ENCODE measurements around the gene SLC16A10.
"Not testable (repeated sequence)": the region's sequence is repeated elsewhere in the genome, so short reads cannot be mapped to it uniquely, and the experiment has no call there.

SLC16A10 gene

GRCh38 chr6:111069382-111070104, 17.8 kb upstream of the SLC16A10 start:
- Mint-ChIP-seq H3K36me3 (ENCODE audit: low read depth) (no peaks in the 10 kb centered on the region), H3K4me1 (ENCODE audit: low read depth) (peaks cover 2% of the 10 kb centered on the region), H3K27me3 (ENCODE audit: low read depth) (peaks cover 27% of the 10 kb centered on the region), H3K4me3 (no peak overlapping the region), H3K9me3 (no peaks in the 10 kb centered on the region), H3K27ac (no peak overlapping the region)
- DNase-seq (ENCODE audit: low spot score), result no peak

- no peaks in the 10 kb centered on the region for H3K9me3 Mint-ChIP-seq
- no peak overlapping the region for H3K4me3 Mint-ChIP-seq
- H3K27ac Mint-ChIP-seq, result no peak overlapping the region
- no peaks in the 10 kb centered on the region for H3K36me3 Mint-ChIP-seq (ENCODE audit: low read depth)
- H3K27me3 Mint-ChIP-seq (ENCODE audit: low read depth), result peaks cover 34% of the 10 kb centered on the region
- no peak for DNase-seq (ENCODE audit: low spot score)
- H3K4me1 Mint-ChIP-seq (ENCODE audit: low read depth), result peaks cover 2% of the 10 kb centered on the region
These were observed 16.9 kb upstream of the SLC16A10 start for GRCh38 chr6:111070105-111071005.

- Mint-ChIP-seq H3K27me3 (ENCODE audit: low read depth) (peaks cover 32% of the 10 kb centered on the region), H3K27ac (no peak overlapping the region), H3K36me3 (ENCODE audit: low read depth) (no peaks in the 10 kb centered on the region), H3K4me3 (no peak overlapping the region), H3K4me1 (ENCODE audit: low read depth) (no peaks in the 10 kb centered on the region), H3K9me3 (no peaks in the 10 kb centered on the region)
- no peak for DNase-seq (ENCODE audit: low spot score)
These were observed 14.4 kb upstream of the SLC16A10 start for GRCh38 chr6:111072801-111073360.

- Mint-ChIP-seq H3K27ac (no peak overlapping the region), H3K4me1 (ENCODE audit: low read depth) (no peaks in the 10 kb centered on the region), H3K36me3 (ENCODE audit: low read depth) (no peaks in the 10 kb centered on the region), H3K4me3 (no peak overlapping the region), H3K9me3 (no peaks in the 10 kb centered on the region), H3K27me3 (ENCODE audit: low read depth) (peaks cover 32% of the 10 kb centered on the region)
- no peak for DNase-seq (ENCODE audit: low spot score)
These were observed 13.0 kb upstream of the SLC16A10 start for GRCh38 chr6:111074311-111074710.

- no peak overlapping the region for H3K27ac Mint-ChIP-seq
- DNase-seq (ENCODE audit: low spot score), result no peak
- no peaks in the 10 kb centered on the region for H3K36me3 Mint-ChIP-seq (ENCODE audit: low read depth)
- H3K4me1 Mint-ChIP-seq (ENCODE audit: low read depth), result no peaks in the 10 kb centered on the region
- H3K27me3 Mint-ChIP-seq (ENCODE audit: low read depth), result peaks cover 25% of the 10 kb centered on the region
- no peak overlapping the region for H3K4me3 Mint-ChIP-seq
- H3K9me3 Mint-ChIP-seq, result no peaks in the 10 kb centered on the region
These were observed 11.1 kb upstream of the SLC16A10 start for GRCh38 chr6:111076024-111076695.

- Mint-ChIP-seq H3K4me1 (ENCODE audit: low read depth) (no peaks in the 10 kb centered on the region), H3K9me3 (no peaks in the 10 kb centered on the region), H3K36me3 (ENCODE audit: low read depth) (no peaks in the 10 kb centered on the region), H3K27ac (no peak overlapping the region), H3K4me3 (no peak overlapping the region), H3K27me3 (ENCODE audit: low read depth) (no peaks in the 10 kb centered on the region)
- no peak for DNase-seq (ENCODE audit: low spot score)
These were observed 6.6 kb upstream of the SLC16A10 start for GRCh38 chr6:111080698-111081097.

GRCh38 chr6:111086685-111087084, 618 bp upstream of the SLC16A10 start:
- H3K36me3 Mint-ChIP-seq (ENCODE audit: low read depth), result no peaks in the 10 kb centered on the region
- peak overlapping the region; percentile 63 for H3K4me3 Mint-ChIP-seq
- DNase-seq (ENCODE audit: low spot score), result no peak
- H3K27me3 Mint-ChIP-seq (ENCODE audit: low read depth), result peaks cover 14% of the 10 kb centered on the region
- peaks cover 20% of the 10 kb centered on the region for H3K4me1 Mint-ChIP-seq (ENCODE audit: low read depth)
- no peak overlapping the region for H3K27ac Mint-ChIP-seq
- no peaks in the 10 kb centered on the region for H3K9me3 Mint-ChIP-seq

GRCh38 chr6:111087871-111088667, 766 bp downstream of the SLC16A10 start:
- Mint-ChIP-seq H3K4me1 (ENCODE audit: low read depth) (peaks cover 20% of the 10 kb centered on the region), H3K27ac (peak overlapping the region; percentile 37), H3K4me3 (peak overlapping the region; percentile 83), H3K27me3 (ENCODE audit: low read depth) (peaks cover 14% of the 10 kb centered on the region), H3K9me3 (no peaks in the 10 kb centered on the region), H3K36me3 (ENCODE audit: low read depth) (no peaks in the 10 kb centered on the region)
- DNase-seq (ENCODE audit: low spot score), result peak; percentile 39

- Mint-ChIP-seq H3K27me3 (ENCODE audit: low read depth) (peaks cover 14% of the 10 kb centered on the region), H3K4me1 (ENCODE audit: low read depth) (peaks cover 20% of the 10 kb centered on the region), H3K4me3 (peak overlapping the region; percentile 83), H3K36me3 (ENCODE audit: low read depth) (no peaks in the 10 kb centered on the region), H3K27ac (no peak overlapping the region), H3K9me3 (no peaks in the 10 kb centered on the region)
- no peak for DNase-seq (ENCODE audit: low spot score)
These were observed 1.3 kb downstream of the SLC16A10 start for GRCh38 chr6:111088668-111089003.

GRCh38 chr6:111090766-111091165, 3.5 kb downstream of the SLC16A10 start:
- H3K4me3 Mint-ChIP-seq, result no peak overlapping the region
- H3K27ac Mint-ChIP-seq, result no peak overlapping the region
- peaks cover 20% of the 10 kb centered on the region for H3K4me1 Mint-ChIP-seq (ENCODE audit: low read depth)
- no peaks in the 10 kb centered on the region for H3K9me3 Mint-ChIP-seq
- no peaks in the 10 kb centered on the region for H3K36me3 Mint-ChIP-seq (ENCODE audit: low read depth)
- peaks cover 16% of the 10 kb centered on the region for H3K27me3 Mint-ChIP-seq (ENCODE audit: low read depth)
- no peak for DNase-seq (ENCODE audit: low spot score)

GRCh38 chr6:111091987-111092386, 4.7 kb downstream of the SLC16A10 start:
- DNase-seq (ENCODE audit: low spot score), result no peak
- H3K27me3 Mint-ChIP-seq (ENCODE audit: low read depth), result peaks cover 12% of the 10 kb centered on the region
- no peak overlapping the region for H3K27ac Mint-ChIP-seq
- H3K36me3 Mint-ChIP-seq (ENCODE audit: low read depth), result no peaks in the 10 kb centered on the region
- H3K4me3 Mint-ChIP-seq, result no peak overlapping the region
- peaks cover 16% of the 10 kb centered on the region for H3K4me1 Mint-ChIP-seq (ENCODE audit: low read depth)
- H3K9me3 Mint-ChIP-seq, result no peaks in the 10 kb centered on the region

- H3K4me3 Mint-ChIP-seq; H3K27me3 Mint-ChIP-seq (ENCODE audit: low read depth); H3K4me1 Mint-ChIP-seq (ENCODE audit: low read depth); DNase-seq (ENCODE audit: low spot score); H3K27ac Mint-ChIP-seq; H3K36me3 Mint-ChIP-seq (ENCODE audit: low read depth); H3K9me3 Mint-ChIP-seq: not testable (repeated sequence)
These were observed 8.2 kb downstream of the SLC16A10 start for GRCh38 chr6:111095488-111095887.

GRCh38 chr6:111096246-111096645, 8.9 kb downstream of the SLC16A10 start:
- Mint-ChIP-seq H3K27ac (no peak overlapping the region), H3K9me3 (no peaks in the 10 kb centered on the region), H3K4me1 (ENCODE audit: low read depth) (peaks cover 5% of the 10 kb centered on the region), H3K4me3 (no peak overlapping the region), H3K36me3 (ENCODE audit: low read depth) (no peaks in the 10 kb centered on the region), H3K27me3 (ENCODE audit: low read depth) (peaks cover 2% of the 10 kb centered on the region)
- DNase-seq (ENCODE audit: low spot score), result no peak
